ENCODE measurements around the gene REM2.

Gene REM2

GRCh38 chr14:22861651-22862050, 21.4 kb upstream of the REM2 start:
- ChIA-PET POLR2A (no interaction called here), CTCF (interaction anchor here (2.1 to 6.6 kb wide), 4 partner anchors 8 to 306 kb away, joined by 6 to 96 read pairs (median 28); no protein-coding TSS in a partner anchor)
- DNase-seq (ENCODE audit: low read depth, low spot score), result no peak
- TF ChIP-seq, protein P1, sequence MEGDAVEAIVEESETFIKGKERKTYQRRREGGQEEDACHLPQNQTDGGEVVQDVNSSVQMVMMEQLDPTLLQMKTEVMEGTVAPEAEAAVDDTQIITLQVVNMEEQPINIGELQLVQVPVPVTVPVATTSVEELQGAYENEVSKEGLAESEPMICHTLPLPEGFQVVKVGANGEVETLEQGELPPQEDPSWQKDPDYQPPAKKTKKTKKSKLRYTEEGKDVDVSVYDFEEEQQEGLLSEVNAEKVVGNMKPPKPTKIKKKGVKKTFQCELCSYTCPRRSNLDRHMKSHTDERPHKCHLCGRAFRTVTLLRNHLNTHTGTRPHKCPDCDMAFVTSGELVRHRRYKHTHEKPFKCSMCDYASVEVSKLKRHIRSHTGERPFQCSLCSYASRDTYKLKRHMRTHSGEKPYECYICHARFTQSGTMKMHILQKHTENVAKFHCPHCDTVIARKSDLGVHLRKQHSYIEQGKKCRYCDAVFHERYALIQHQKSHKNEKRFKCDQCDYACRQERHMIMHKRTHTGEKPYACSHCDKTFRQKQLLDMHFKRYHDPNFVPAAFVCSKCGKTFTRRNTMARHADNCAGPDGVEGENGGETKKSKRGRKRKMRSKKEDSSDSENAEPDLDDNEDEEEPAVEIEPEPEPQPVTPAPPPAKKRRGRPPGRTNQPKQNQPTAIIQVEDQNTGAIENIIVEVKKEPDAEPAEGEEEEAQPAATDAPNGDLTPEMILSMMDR (IDR thresholded peaks at IDR 0.05; ENCODE audit: insufficient read depth, low read length, missing control alignments), result no peak
- H3K4me3 ChIP-seq (ENCODE audit: low read depth, low read length), result no peak overlapping the region

- POLR2A ChIA-PET, result no interaction called here
- no peak for DNase-seq (ENCODE audit: low read depth, low spot score)
- CTCF ChIA-PET, result interaction anchor here (1.0 to 6.6 kb wide), 5 partner anchors 12 to 309 kb away, joined by 3 to 96 read pairs (median 7); no protein-coding TSS in a partner anchor
- no peak overlapping the region for H3K4me3 ChIP-seq (ENCODE audit: low read depth, low read length)
- TF ChIP-seq, protein P1 (IDR thresholded peaks at IDR 0.05; ENCODE audit: insufficient read depth, low read length, missing control alignments), result no peak
These were observed 18.0 kb upstream of the REM2 start for GRCh38 chr14:22864979-22865378.

DNA sequence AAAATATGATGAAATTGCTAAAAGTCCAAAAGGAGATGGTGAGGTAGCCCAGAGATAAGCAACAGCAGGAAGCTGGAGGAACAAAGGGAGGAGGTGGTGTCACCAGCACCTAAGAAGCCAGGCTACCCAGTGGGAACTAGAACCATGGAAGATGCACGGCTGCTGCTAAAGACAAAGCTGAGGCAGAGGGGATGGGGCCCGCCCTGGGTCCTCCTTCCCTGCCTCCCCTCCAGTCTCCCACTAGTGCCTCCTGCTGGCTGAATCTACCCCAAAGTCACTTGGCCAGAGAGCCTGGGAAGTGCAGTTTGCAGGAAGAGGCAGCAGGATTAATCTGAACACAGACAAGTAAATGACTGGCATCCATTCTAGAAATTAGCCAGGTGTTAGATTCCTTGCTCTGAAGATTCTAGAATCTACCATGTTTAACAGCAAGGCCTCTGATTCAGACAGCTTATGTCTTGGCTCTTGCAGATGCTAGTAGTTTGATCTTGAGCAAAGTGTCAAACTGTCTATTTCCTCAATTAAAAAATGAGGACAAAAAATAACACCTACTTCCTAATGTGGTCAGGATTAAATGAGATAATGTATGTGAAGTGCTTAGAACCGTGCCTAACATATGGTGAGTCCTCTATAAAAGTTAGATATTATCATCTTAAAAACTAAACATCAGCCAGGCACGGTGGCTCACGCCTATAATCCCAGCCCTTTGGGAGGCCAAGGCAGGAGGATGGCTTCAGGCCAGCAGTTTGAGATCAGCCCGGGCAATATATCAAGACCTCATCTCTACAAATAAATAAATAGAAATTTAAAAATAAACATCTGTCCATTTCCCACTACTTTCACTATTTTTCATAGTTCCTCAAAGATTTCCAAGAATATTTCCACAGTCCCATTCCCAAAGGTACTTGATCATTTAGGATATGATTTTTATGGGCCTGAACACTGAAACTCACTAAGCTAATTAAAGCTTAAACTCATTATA, 17.3 kb upstream of the REM2 start:
- ChIA-PET POLR2A (no interaction called here), CTCF (interaction anchor here (1.0 to 6.6 kb wide), 7 partner anchors 12 to 310 kb away, joined by 3 to 96 read pairs (median 5); partner anchors contain the start of gene ABHD4)
- TF ChIP-seq, protein P1 (IDR thresholded peaks at IDR 0.05; ENCODE audit: insufficient read depth, low read length, missing control alignments), result peak; percentile 17
- no peak overlapping the region for H3K4me3 ChIP-seq (ENCODE audit: low read depth, low read length)
- DNase-seq (ENCODE audit: low read depth, low spot score), result no peak

DNA sequence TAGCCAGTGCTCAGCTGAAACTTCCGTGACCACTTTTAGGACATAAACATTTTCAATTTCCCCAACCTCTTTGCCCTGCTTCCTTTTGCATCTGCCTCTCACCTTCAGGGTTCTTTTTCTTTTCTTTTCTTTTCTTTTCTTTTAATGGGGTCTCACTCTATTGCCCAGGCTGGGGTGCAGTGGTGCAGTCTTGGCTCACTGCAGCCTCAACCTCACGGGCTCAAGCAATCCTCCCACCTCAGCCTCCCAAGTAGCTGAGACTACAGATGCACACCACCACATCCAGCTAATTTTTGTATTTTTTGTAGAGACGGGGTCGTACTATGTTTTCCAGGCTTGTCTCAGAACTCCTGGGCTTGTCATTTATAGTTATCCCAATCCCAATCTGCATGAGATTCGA, 16.1 kb upstream of the REM2 start:
- ChIA-PET POLR2A (no interaction called here), CTCF (interaction anchor here (0.8 to 6.6 kb wide), 3 partner anchors 14 to 311 kb away, joined by 3 to 96 read pairs (median 33); no protein-coding TSS in a partner anchor)
- TF ChIP-seq, protein P1 (IDR thresholded peaks at IDR 0.05; ENCODE audit: insufficient read depth, low read length, missing control alignments), result no peak
- no peak overlapping the region for H3K4me3 ChIP-seq (ENCODE audit: low read depth, low read length)
- DNase-seq (ENCODE audit: low read depth, low spot score), result no peak

GRCh38 chr14:22870811-22871223, 12.2 kb upstream of the REM2 start:
- no peak for DNase-seq (ENCODE audit: low read depth, low spot score)
- TF ChIP-seq, protein P1 (IDR thresholded peaks at IDR 0.05; ENCODE audit: insufficient read depth, low read length, missing control alignments), result no peak
- H3K4me3 ChIP-seq (ENCODE audit: low read depth, low read length), result peak overlapping the region; percentile 81
- ChIA-PET CTCF (interaction anchor here (0.6 to 7.9 kb wide), 14 partner anchors 12 to 315 kb away, joined by 3 to 189 read pairs (median 16); partner anchors contain the start of genes RBM23 and REM2), POLR2A (interaction anchor here (1.0 to 1.7 kb wide), 6 partner anchors 9 to 33 kb away, joined by 3 to 13 read pairs (median 4); partner anchors contain the start of gene REM2)
